Activated CD4-positive, alpha-beta T cell treated with anti-CD3 and anti-CD28 coated beads for 36 hours (primary cell): Measurements from ENCODE around the gene MAS1L. TPM values are rescaled to one million over a fixed set of nuclear protein-coding genes. Genes with fewer than 3 reads are reported as not detected.

ENCODE experiments used
- ATAC-seq: fragments of 200-7000 bp; cut with Tn5 transposase; one replicate; pipeline ENCODE4 v1.10.0; 2021; ENCODE audit warnings: mild to moderate bottlenecking, moderate library complexity
- CTCF ChIA-PET: fragments of 350-600 bp; sonication (Branson Sonifier 250); formaldehyde crosslinking; loops from one replicate; lab custom pipeline; 2021; ENCODE audit warnings: antibody characterized with exemption; lab: Charles Lee
- POLR2A ChIA-PET: fragments of 350-600 bp; sonication (Branson Sonifier 250); formaldehyde crosslinking; loops from one replicate; lab custom pipeline; 2021; ENCODE audit warnings: antibody characterized with exemption, inconsistent platforms; lab: Charles Lee
- DNase-seq: peaks from one replicate; pipeline ENCODE4 v3.0.0-alpha.2; 2020
- H3K27ac Mint-ChIP-seq: one replicate; pipeline ENCODE4 v1.8.0; 2021; ENCODE audit warnings: mixed read lengths
- H3K27me3 Mint-ChIP-seq: one replicate; pipeline ENCODE4 v1.8.0; 2021; ENCODE audit warnings: mixed read lengths
- H3K36me3 Mint-ChIP-seq: one replicate; pipeline ENCODE4 v1.8.0; 2021; ENCODE audit warnings: low read depth, mixed read lengths
- H3K4me1 Mint-ChIP-seq: one replicate; pipeline ENCODE4 v1.8.0; 2021; ENCODE audit warnings: mixed read lengths
- H3K4me3 Mint-ChIP-seq: one replicate; pipeline ENCODE4 v1.8.0; 2021; ENCODE audit warnings: mild to moderate bottlenecking, moderate library complexity, mixed read lengths
- H3K9me3 Mint-ChIP-seq: one replicate; pipeline ENCODE4 v1.8.0; 2021; ENCODE audit warnings: low read depth, mixed read lengths
- intact Hi-C, 2 experiments: fragments of 100-400 bp; cut with DNase I in 1 of 2; cut with micrococcal nuclease in 1 of 2; formaldehyde crosslinking; loops; one replicate each; pipeline versions ENCODE4 v1.14.2 to v1.15.1; 2022 to 2024; cut with DNase I, micrococcal nuclease
- total RNA-seq, 2 experiments: library from RNA; stranded (reverse); gene quantifications; one replicate each; pipeline ENCODE4 v1.2.3, GENCODE V29; 2021

MAS1L gene, protein sequence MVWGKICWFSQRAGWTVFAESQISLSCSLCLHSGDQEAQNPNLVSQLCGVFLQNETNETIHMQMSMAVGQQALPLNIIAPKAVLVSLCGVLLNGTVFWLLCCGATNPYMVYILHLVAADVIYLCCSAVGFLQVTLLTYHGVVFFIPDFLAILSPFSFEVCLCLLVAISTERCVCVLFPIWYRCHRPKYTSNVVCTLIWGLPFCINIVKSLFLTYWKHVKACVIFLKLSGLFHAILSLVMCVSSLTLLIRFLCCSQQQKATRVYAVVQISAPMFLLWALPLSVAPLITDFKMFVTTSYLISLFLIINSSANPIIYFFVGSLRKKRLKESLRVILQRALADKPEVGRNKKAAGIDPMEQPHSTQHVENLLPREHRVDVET
- total RNA-seq = not detected

DNA sequence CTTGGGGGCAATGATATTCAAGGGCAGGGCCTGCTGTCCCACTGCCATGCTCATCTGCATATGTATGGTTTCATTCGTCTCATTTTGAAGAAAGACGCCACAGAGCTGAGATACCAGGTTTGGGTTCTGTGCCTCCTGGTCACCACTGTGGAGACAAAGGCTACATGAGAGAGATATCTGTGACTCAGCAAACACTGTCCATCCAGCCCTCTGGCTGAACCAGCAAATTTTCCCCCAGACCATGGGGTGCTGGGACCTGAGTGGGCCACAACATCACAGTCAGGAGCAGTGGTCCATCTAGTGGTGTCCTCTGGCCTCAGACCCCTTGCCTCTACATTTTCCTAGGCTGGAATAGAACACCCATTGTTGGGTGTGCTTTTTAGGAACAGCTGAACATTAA is at the start of gene MAS1L:
MAS1L (minus strand) TSS at position 297 of the 400 bp plus-strand sequence; CDS start at position 243, 54 bp downstream.
- POLR2A ChIA-PET = no interaction called here
- H3K36me3 Mint-ChIP-seq = no peaks in the 10 kb centered on the region
- no peaks in the 10 kb centered on the region for H3K9me3 Mint-ChIP-seq
- H3K4me1 Mint-ChIP-seq = no peaks in the 10 kb centered on the region
- CTCF ChIA-PET = no interaction called here
- ATAC-seq (no peak), DNase-seq (no peak)
- no peak within 1 kb of the TSS for H3K27ac Mint-ChIP-seq
- peaks cover 13% of the 10 kb centered on the region for H3K27me3 Mint-ChIP-seq
- H3K4me3 Mint-ChIP-seq = no peak within 1 kb of the TSS
- intact Hi-C loops = no loop called here

DNA sequence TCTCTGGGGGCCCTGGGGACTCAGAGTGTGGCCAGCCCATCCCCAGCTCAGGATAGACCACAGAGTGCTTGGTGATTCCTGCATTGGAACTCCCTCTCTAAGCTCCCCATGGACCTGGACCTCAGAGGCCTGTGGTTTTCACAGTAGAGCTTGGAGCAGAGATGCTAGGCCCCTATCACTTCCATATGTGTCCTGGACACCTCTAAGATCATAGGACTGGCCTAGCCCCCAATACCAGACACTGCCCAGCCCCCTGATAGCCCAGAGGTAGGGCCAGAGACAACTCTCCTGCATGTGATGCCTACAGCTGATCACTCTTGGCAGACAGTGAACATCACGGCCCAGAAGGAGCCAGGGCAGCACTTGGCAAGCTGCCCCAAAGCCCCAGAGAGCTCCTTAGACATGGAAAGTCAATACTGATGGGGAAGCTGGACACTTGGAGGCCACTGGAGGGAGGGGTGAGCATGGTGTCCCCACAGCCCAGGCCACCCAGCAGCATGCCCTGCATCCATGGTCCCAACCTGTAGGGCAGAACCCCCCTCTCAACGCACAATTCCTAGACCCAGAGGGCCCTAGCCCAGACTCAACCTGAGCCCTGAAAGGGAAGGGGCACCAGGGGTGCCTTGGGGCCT is 44.7 kb upstream of the MAS1L start:
- Mint-ChIP-seq H3K9me3 (no peaks in the 10 kb centered on the region), H3K27ac (no peak overlapping the region), H3K4me1 (no peaks in the 10 kb centered on the region), H3K36me3 (no peaks in the 10 kb centered on the region), H3K4me3 (no peak overlapping the region), H3K27me3 (peaks cover 3% of the 10 kb centered on the region)
- ChIA-PET POLR2A (no interaction called here), CTCF (interaction anchor here (1.4 kb wide), 1 partner anchor 118 kb away, joined by 4 read pairs; no protein-coding TSS in a partner anchor)
- DNase-seq (no peak), ATAC-seq (no peak)
- intact Hi-C loops = no loop called here

DNA sequence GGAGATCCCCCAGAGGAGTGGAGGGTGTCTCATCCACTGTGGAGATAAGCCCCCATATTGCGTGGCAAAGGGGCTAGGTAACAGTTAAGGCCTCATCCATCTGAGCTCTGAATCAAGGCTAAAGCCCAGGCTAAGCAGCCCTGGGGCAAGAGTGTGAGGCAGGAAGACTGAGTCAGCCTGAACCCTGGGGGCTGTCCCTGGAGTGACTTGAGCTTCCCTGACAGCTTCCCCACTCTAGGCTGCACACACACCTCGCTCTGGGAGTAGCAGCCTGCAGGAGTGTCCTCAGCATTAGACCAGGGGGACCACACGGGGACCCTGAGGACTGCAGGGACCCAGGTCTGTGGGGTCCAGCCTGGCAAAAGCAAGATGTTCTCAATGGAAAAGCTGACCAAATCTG is 43.9 kb upstream of the MAS1L start:
- no peaks in the 10 kb centered on the region for H3K9me3 Mint-ChIP-seq
- ATAC-seq (peak; percentile 99), DNase-seq (peak; percentile 68)
- no peak overlapping the region for H3K27ac Mint-ChIP-seq
- ChIA-PET POLR2A (no interaction called here), CTCF (interaction anchor here (0.5 to 1.4 kb wide), 2 partner anchors 118 to 697 kb away, joined by 3 to 4 read pairs; no protein-coding TSS in a partner anchor)
- H3K27me3 Mint-ChIP-seq = peaks cover 6% of the 10 kb centered on the region
- intact Hi-C loops = no loop called here
- no peak overlapping the region for H3K4me3 Mint-ChIP-seq
- no peaks in the 10 kb centered on the region for H3K4me1 Mint-ChIP-seq
- no peaks in the 10 kb centered on the region for H3K36me3 Mint-ChIP-seq

DNA sequence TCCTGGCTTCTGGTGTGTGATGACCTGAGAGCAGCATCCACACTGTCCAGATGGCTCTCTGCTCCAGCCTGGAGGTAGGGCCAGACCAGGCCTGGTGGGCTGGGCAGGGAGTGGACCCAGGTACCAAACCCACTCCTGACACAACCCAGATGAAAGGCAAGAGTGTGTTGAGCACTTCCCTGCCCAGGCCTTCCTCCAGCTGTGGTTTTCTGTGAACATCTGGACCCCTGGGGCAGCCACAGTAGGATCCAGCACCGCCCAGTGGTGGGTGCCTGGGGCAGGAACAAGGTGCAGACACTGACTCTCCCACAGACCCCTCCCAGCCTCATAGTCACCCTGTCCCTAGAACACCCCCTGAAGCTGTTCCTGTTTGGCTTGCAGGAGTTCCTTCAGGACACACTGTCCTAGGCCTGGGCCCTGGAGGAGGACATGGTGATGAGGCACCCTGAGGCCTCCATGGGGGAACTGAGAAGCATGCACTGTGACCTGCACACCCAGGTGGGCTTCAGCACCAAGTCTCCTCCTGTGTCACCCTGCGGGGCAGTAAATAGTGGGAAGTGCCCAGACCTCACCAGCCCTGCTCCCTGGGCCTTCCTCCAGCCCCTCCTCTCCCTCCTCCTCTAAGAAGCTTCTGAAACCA is 43.0 kb upstream of the MAS1L start:
- ATAC-seq (no peak), DNase-seq (no peak)
- ChIA-PET CTCF (no interaction called here), POLR2A (no interaction called here)
- Mint-ChIP-seq H3K4me1 (no peaks in the 10 kb centered on the region), H3K27ac (no peak overlapping the region), H3K27me3 (peaks cover 9% of the 10 kb centered on the region), H3K36me3 (no peaks in the 10 kb centered on the region), H3K4me3 (no peak overlapping the region), H3K9me3 (no peaks in the 10 kb centered on the region)
- intact Hi-C loops = no loop called here

DNA sequence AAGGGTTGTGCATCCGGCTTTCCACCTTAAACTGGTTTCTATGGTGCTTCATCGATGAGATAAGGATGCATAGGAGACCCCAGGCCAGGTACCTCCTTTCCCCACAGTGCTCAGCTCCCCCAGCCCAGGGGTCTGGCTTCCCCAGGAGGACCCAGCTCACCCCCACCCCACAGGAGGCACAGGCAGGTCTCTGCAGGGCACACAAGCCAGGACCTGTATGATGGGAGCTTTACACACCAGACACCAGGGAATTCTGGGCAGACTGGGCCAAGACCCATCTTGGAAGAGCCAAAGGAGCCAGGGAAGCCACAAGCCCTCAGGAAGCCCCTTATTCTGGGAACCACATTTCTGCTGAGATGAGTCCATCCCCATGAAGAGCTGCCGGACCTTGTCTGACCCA is 42.2 kb upstream of the MAS1L start:
- Mint-ChIP-seq H3K4me3 (no peak overlapping the region), H3K27me3 (peaks cover 16% of the 10 kb centered on the region), H3K27ac (no peak overlapping the region), H3K36me3 (no peaks in the 10 kb centered on the region), H3K9me3 (no peaks in the 10 kb centered on the region), H3K4me1 (no peaks in the 10 kb centered on the region)
- ATAC-seq (no peak), DNase-seq (no peak)
- POLR2A ChIA-PET = no interaction called here
- intact Hi-C loops = no loop called here
- CTCF ChIA-PET = interaction anchor here (0.5 kb wide), 1 partner anchor 692 kb away, joined by 3 read pairs; no protein-coding TSS in a partner anchor

DNA sequence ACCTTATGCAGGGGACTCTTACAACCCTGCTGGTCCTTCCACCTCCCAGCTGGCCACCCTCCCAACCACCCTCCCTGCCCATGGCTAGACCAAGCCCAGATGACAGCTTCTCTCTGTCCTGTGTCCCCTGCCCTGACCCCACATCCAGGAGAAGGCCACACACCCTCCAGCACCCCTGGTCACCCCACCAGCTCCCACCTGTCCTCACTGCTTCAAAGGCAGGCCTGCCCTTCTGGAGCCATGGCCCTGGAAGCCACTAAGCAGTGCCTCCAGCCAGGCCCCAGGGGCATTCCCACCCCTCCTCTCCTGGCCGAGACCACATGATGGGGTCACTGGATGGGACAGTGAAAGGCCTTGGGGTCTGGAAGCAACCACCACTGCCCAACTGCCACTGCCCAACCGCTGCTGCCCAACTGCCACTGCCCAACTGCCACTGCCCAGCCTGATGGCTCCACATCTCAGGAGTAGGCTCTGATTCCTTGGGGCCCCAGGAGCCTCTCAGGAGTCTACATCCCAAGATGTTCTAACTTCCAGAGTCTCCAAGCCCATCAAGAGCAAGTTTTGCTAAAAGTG is 41.3 kb upstream of the MAS1L start:
- Mint-ChIP-seq H3K27me3 (peaks cover 22% of the 10 kb centered on the region), H3K9me3 (no peaks in the 10 kb centered on the region), H3K27ac (no peak overlapping the region), H3K4me1 (no peaks in the 10 kb centered on the region), H3K4me3 (no peak overlapping the region), H3K36me3 (no peaks in the 10 kb centered on the region)
- DNase-seq (no peak), ATAC-seq (no peak)
- ChIA-PET POLR2A (no interaction called here), CTCF (no interaction called here)
- intact Hi-C loops = no loop called here

DNA sequence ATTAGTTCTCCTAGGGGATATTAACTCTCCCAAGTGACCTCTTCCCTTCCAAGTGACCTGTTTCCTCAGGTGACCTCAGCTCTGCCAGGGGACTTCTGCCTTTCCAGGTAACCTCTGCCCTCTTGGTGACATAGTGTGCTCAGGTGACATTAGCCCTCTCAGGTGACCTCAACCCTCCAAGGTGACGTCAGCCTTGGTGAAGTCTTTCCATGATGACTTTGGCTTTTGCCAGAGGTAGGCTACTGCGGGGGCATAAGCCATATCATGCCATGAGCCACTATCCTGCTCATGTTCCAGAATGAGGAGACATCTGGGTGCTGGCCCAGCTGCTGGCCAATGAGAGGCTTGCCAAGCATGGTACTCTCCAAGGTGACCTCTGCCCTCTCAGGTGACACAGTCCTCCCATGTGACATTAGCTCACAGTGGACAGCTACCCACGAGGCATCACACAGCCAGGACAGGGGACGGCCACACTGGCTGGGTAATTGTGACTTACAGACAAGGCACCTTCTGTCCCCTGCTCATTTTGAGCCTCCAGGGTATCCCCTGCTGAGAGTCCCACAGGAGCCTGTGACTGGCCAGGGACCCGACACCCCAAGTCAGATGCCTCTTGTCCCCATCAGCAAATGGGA is 40.7 kb upstream of the MAS1L start:
- ChIA-PET POLR2A (no interaction called here), CTCF (no interaction called here)
- intact Hi-C loops = no loop called here
- H3K27me3 Mint-ChIP-seq = peaks cover 24% of the 10 kb centered on the region
- no peaks in the 10 kb centered on the region for H3K4me1 Mint-ChIP-seq
- H3K4me3 Mint-ChIP-seq = no peak overlapping the region
- H3K36me3 Mint-ChIP-seq = no peaks in the 10 kb centered on the region
- no peak overlapping the region for H3K27ac Mint-ChIP-seq
- H3K9me3 Mint-ChIP-seq = no peaks in the 10 kb centered on the region
- DNase-seq (no peak), ATAC-seq (no peak)

DNA sequence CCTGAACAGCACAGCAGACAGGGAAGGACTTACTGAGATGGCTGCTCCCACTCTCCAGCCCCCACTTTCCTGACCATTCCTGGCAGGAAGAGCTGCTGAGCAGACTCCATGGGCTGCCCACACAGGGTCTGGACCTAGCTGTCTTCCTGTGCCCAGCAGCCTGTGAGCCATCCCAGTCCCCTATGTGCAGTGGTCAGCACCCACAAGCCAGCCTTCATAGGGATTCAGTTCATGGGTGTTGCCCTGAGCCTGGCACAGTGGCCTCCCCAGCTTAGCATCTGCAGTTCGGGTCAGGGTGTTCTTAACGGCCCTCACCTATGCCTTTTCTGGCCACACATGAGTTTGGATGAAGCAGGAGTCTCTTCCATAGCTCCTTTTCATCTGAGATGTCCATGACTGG is 39.8 kb upstream of the MAS1L start:
- ChIA-PET POLR2A (no interaction called here), CTCF (no interaction called here)
- Mint-ChIP-seq H3K27ac (no peak overlapping the region), H3K4me3 (no peak overlapping the region), H3K9me3 (no peaks in the 10 kb centered on the region), H3K27me3 (peaks cover 30% of the 10 kb centered on the region), H3K36me3 (no peaks in the 10 kb centered on the region), H3K4me1 (no peaks in the 10 kb centered on the region)
- no peak for DNase-seq
- ATAC-seq = no peak
- intact Hi-C loops = no loop called here

DNA sequence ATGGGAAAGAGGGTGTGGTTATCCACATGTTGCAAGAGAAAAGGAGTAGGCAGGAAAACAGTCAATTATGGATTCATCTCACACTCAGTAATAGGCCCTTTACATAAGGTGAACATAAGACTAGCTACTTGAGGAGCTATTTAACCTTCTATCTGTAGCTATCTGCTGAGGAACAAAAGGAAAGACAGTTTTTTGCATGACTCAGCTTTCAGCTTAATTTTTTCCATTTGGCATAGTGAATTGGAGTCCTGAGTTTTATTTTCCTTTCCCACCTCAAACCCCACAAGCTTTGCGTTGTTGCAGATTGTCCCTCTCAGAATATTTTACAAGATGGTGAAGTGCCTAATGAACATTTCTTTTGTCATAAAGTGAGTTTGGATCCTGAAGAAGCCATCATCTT is 39.4 kb upstream of the MAS1L start:
- H3K4me3 Mint-ChIP-seq = no peak overlapping the region
- intact Hi-C loops = no loop called here
- ChIA-PET CTCF (interaction anchor here (1.1 to 1.5 kb wide), 2 partner anchors 11 to 14 kb away, joined by 3 read pairs; no protein-coding TSS in a partner anchor), POLR2A (no interaction called here)
- no peaks in the 10 kb centered on the region for H3K4me1 Mint-ChIP-seq
- H3K27ac Mint-ChIP-seq = no peak overlapping the region
- peaks cover 30% of the 10 kb centered on the region for H3K27me3 Mint-ChIP-seq
- no peaks in the 10 kb centered on the region for H3K36me3 Mint-ChIP-seq
- no peak for DNase-seq
- H3K9me3 Mint-ChIP-seq = no peaks in the 10 kb centered on the region
- ATAC-seq = no peak

DNA sequence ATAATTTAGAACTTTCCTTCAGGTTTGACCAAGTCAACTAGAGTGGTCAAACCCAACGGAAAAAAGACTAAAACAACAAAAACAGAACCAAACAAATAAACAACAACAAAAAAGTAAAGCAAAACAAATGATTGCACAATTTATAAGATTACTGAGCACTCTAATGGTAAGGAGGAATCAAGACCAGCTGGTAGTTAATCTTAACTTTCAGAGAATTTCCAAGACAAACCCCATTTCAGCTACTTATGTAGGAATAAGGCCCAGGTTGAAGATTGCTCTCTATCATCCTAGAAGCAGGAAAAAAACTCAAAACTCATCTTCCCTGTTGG is 37.5 kb upstream of the MAS1L start:
- Mint-ChIP-seq H3K4me3 (no peak overlapping the region), H3K27ac (no peak overlapping the region), H3K36me3 (no peaks in the 10 kb centered on the region), H3K9me3 (no peaks in the 10 kb centered on the region), H3K27me3 (peaks cover 33% of the 10 kb centered on the region), H3K4me1 (no peaks in the 10 kb centered on the region)
- no peak for ATAC-seq
- intact Hi-C loops = no loop called here
- POLR2A ChIA-PET = interaction anchor here (0.7 kb wide), 1 partner anchor 72 kb away, joined by 4 read pairs; no protein-coding TSS in a partner anchor
- no peak for DNase-seq
- CTCF ChIA-PET = no interaction called here
